Measurements from ENCODE around the gene SLC1A7. TPM values are rescaled to one million over a fixed set of nuclear protein-coding genes. Genes with fewer than 3 reads are reported as not detected.

The SLC1A7 gene
- polyA plus RNA-seq, 1 donor (not counting 4 experiments of a cell fraction or from before 2014, with no cell fraction given): not detected

GRCh38 chr1:53129891-53130597 lies 12.4 kb downstream of the SLC1A7 start:
- no peak overlapping the region for H2AFZ ChIP-seq (ENCODE audit: control insufficient read depth, low read length)
- no peaks in the 10 kb centered on the region for H4K20me1 ChIP-seq (ENCODE audit: control insufficient read depth, extremely low read depth, insufficient read depth, low read length)
- TF ChIP-seq EZH2 (IDR thresholded peaks at IDR 0.05; ENCODE audit: low read length) (no peak), CTCF (optimal IDR thresholded peaks at IDR 0.05 in 1 of 3, IDR thresholded peaks at IDR 0.05 in 1 of 3, conservative IDR thresholded peaks at IDR 0.05 in 1 of 3; ENCODE audit: extremely low read depth in 1 of 3, insufficient read depth in 2 of 3, low read length in 3 of 3) (no peak)
- no peak overlapping the region for H3K9ac ChIP-seq (ENCODE audit: control insufficient read depth, extremely low read depth, insufficient read depth, low read length)
- no peaks in the 10 kb centered on the region for H3K9me1 ChIP-seq (ENCODE audit: control insufficient read depth, extremely low read depth, insufficient read depth, low read length)
- H3K4me1 ChIP-seq (ENCODE audit: control insufficient read depth, extremely low read depth, insufficient read depth, low read length): no peaks in the 10 kb centered on the region
- H3K27me3 ChIP-seq (ENCODE audit: control insufficient read depth, extremely low read depth, insufficient read depth, low read length): peaks cover 4% of the 10 kb centered on the region
- H3K36me3 ChIP-seq (ENCODE audit: control insufficient read depth in 2 of 2, extremely low read depth in 1 of 2, insufficient read depth in 2 of 2, low read length in 2 of 2): no peaks in the 10 kb centered on the region
- no peaks in the 10 kb centered on the region for H3K79me2 ChIP-seq (ENCODE audit: control insufficient read depth, insufficient read depth, low read length)
- DNase-seq (ENCODE audit: low read depth, low spot score): no peak
- FAIRE-seq: no peak
- H3K4me3 ChIP-seq (ENCODE audit: control insufficient read depth in 2 of 3, extremely low read depth in 1 of 3, insufficient read depth in 2 of 3, low read depth in 1 of 3, low read length in 3 of 3): no peak overlapping the region
- H3K27ac ChIP-seq (ENCODE audit: control insufficient read depth, insufficient read depth, low read length): no peak overlapping the region
- no peak overlapping the region for H3K4me2 ChIP-seq (ENCODE audit: control insufficient read depth, extremely low read depth, insufficient read depth, low read depth, low read length)
- no peaks in the 10 kb centered on the region for H3K9me3 ChIP-seq (ENCODE audit: control insufficient read depth, low read depth, low read length)
- dilution Hi-C loops (cut with MboI; ENCODE audit: extremely low pct_ligation_motif_present, low sequenced_read_pairs): no loop called here

GRCh38 chr1:53128401-53128800 lies 14.0 kb downstream of the SLC1A7 start:
- H3K4me1 ChIP-seq (ENCODE audit: control insufficient read depth, extremely low read depth, insufficient read depth, low read length): no peaks in the 10 kb centered on the region
- H3K27me3 ChIP-seq (ENCODE audit: control insufficient read depth, extremely low read depth, insufficient read depth, low read length): peaks cover 4% of the 10 kb centered on the region
- TF ChIP-seq CTCF (optimal IDR thresholded peaks at IDR 0.05 in 1 of 3, IDR thresholded peaks at IDR 0.05 in 1 of 3, conservative IDR thresholded peaks at IDR 0.05 in 1 of 3; ENCODE audit: extremely low read depth in 1 of 3, insufficient read depth in 2 of 3, low read length in 3 of 3) (no peak), EZH2 (IDR thresholded peaks at IDR 0.05; ENCODE audit: low read length) (no peak)
- H3K9ac ChIP-seq (ENCODE audit: control insufficient read depth, extremely low read depth, insufficient read depth, low read length): no peak overlapping the region
- no peak for DNase-seq (ENCODE audit: low read depth, low spot score)
- no peaks in the 10 kb centered on the region for H3K9me1 ChIP-seq (ENCODE audit: control insufficient read depth, extremely low read depth, insufficient read depth, low read length)
- no peak overlapping the region for H3K4me2 ChIP-seq (ENCODE audit: control insufficient read depth, extremely low read depth, insufficient read depth, low read depth, low read length)
- dilution Hi-C loops (cut with MboI; ENCODE audit: extremely low pct_ligation_motif_present, low sequenced_read_pairs): no loop called here
- FAIRE-seq: no peak
- no peaks in the 10 kb centered on the region for H3K79me2 ChIP-seq (ENCODE audit: control insufficient read depth, insufficient read depth, low read length)
- no peak overlapping the region for H3K27ac ChIP-seq (ENCODE audit: control insufficient read depth, insufficient read depth, low read length)
- no peak overlapping the region for H3K4me3 ChIP-seq (ENCODE audit: control insufficient read depth in 2 of 3, extremely low read depth in 1 of 3, insufficient read depth in 2 of 3, low read depth in 1 of 3, low read length in 3 of 3)
- no peaks in the 10 kb centered on the region for H3K9me3 ChIP-seq (ENCODE audit: control insufficient read depth, low read depth, low read length)
- no peaks in the 10 kb centered on the region for H4K20me1 ChIP-seq (ENCODE audit: control insufficient read depth, extremely low read depth, insufficient read depth, low read length)
- H3K36me3 ChIP-seq (ENCODE audit: control insufficient read depth in 2 of 2, extremely low read depth in 1 of 2, insufficient read depth in 2 of 2, low read length in 2 of 2): no peaks in the 10 kb centered on the region
- no peak overlapping the region for H2AFZ ChIP-seq (ENCODE audit: control insufficient read depth, low read length)

Measured in keratinocyte (primary cell).